OCI-LY3 (cell line): ENCODE data around the gene MLF1.

Experiments
- H2AFZ ChIP-seq: fragments of 200-600, 300-600 bp; shearing (Covaris generic); 2 replicates; pipeline ENCODE4 v1.6.0; 2014; ENCODE audit warnings: antibody characterized with exemption, low read depth, low read length
- H3K27ac ChIP-seq: fragments of 200-600, 300-600 bp; sonication (generic); 2 replicates; pipeline ENCODE4 v1.5.1; 2014; ENCODE audit warnings: mild to moderate bottlenecking, low read length, moderate library complexity, mixed read lengths
- H3K27me3 ChIP-seq: fragments of 200-600, 300-600 bp; sonication (generic); 2 replicates; pipeline ENCODE4 v1.6.1; 2014; ENCODE audit warnings: low read depth, low read length, mixed read lengths
- H3K36me3 ChIP-seq: fragments of 200-600, 300-600 bp; sonication (generic); replicated peaks from 2 replicates; pipeline ENCODE3; 2014; ENCODE audit warnings: low read depth, low read length, mixed read lengths
- H3K4me1 ChIP-seq: fragments of 300-600, 200-600 bp; sonication (generic); 2 replicates; pipeline ENCODE4 v1.6.1; 2014; ENCODE audit warnings: low read length, mixed read lengths
- H3K4me2 ChIP-seq: fragments of 200-600, 300-600 bp; sonication (generic); 2 replicates; pipeline ENCODE4 v1.6.1; 2014; ENCODE audit warnings: low read length, mixed read lengths
- H3K4me3 ChIP-seq: fragments of 300-600, 200-600 bp; sonication (generic); 2 replicates; pipeline ENCODE4 v1.5.1; 2014; ENCODE audit warnings: antibody characterized with exemption, mild to moderate bottlenecking, low read length, moderate library complexity
- H3K79me2 ChIP-seq: fragments of 300-600, 200-600 bp; shearing (Covaris generic); 2 replicates; pipeline ENCODE4 v1.6.1; 2014; ENCODE audit warnings: mild to moderate bottlenecking, low read length, mixed read lengths
- H3K9ac ChIP-seq: fragments of 300-600, 200-600 bp; shearing (Covaris generic); 2 replicates; pipeline ENCODE4 v1.6.0; 2014; ENCODE audit warnings: mild to moderate bottlenecking, low read length, moderate library complexity
- H3K9me3 ChIP-seq: fragments of 200-600, 300-600 bp; shearing (Covaris generic); 2 replicates; pipeline ENCODE4 v1.6.1; 2014; ENCODE audit warnings: low read length, mixed read lengths; ENCODE audit not compliant: insufficient read depth
- H4K20me1 ChIP-seq: fragments of 200-600, 300-600 bp; sonication (generic); 2 replicates; pipeline ENCODE4 v1.6.1; 2016; ENCODE audit warnings: low read length, mixed read lengths; ENCODE audit not compliant: insufficient read depth
- EZH2phosphoT487 ChIP-seq: fragments of 200-600 bp; shearing (Covaris generic); IDR thresholded peaks from 2 replicates; pipeline ENCODE4 v1.6.1; 2018; ENCODE audit warnings: antibody characterized with exemption, mixed run types, low read depth
- TF ChIP-seq, protein P1 (sequence below): fragments of 200-600, 300-600 bp; sonication (generic); IDR thresholded peaks from 2 replicates; pipeline ENCODE4 v1.5.1; 2014; ENCODE audit warnings: antibody characterized with exemption, low read length, low read depth

The MLF1 gene

DNA sequence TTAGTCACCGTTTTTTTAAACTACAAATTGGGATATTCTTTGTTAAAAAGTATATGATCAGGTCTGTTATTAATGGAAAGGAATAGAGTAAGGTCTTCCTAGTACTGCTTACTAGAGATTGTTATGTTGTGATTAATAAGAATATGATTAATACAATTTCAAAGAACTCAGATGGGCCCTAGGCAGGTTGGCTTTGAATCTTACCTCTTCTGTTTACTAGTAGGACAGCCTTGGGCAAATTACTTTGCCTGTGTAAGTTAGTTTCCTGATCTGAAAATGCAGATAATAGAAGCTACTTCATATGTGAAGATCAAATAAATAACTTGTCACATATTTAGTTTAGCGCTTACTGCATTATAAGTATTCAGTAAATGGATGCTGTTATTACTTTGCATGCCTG, 80.2 kb downstream of the MLF1 start:
- H3K79me2 ChIP-seq, result peaks cover 15% of the 10 kb centered on the region
- no peaks in the 10 kb centered on the region for H3K9me3 ChIP-seq
- H3K9ac ChIP-seq, result no peak overlapping the region
- no peak overlapping the region for H3K4me2 ChIP-seq
- no peaks in the 10 kb centered on the region for H3K4me1 ChIP-seq
- no peak overlapping the region for H3K27ac ChIP-seq
- no peak overlapping the region for H2AFZ ChIP-seq
- H3K27me3 ChIP-seq, result no peaks in the 10 kb centered on the region
- H3K36me3 ChIP-seq, result peaks cover 41% of the 10 kb centered on the region
- H3K4me3 ChIP-seq, result no peak overlapping the region
- H4K20me1 ChIP-seq, result no peaks in the 10 kb centered on the region
- TF ChIP-seq, protein P1, sequence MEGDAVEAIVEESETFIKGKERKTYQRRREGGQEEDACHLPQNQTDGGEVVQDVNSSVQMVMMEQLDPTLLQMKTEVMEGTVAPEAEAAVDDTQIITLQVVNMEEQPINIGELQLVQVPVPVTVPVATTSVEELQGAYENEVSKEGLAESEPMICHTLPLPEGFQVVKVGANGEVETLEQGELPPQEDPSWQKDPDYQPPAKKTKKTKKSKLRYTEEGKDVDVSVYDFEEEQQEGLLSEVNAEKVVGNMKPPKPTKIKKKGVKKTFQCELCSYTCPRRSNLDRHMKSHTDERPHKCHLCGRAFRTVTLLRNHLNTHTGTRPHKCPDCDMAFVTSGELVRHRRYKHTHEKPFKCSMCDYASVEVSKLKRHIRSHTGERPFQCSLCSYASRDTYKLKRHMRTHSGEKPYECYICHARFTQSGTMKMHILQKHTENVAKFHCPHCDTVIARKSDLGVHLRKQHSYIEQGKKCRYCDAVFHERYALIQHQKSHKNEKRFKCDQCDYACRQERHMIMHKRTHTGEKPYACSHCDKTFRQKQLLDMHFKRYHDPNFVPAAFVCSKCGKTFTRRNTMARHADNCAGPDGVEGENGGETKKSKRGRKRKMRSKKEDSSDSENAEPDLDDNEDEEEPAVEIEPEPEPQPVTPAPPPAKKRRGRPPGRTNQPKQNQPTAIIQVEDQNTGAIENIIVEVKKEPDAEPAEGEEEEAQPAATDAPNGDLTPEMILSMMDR, result no peak
- no peak for TF ChIP-seq EZH2phosphoT487

DNA sequence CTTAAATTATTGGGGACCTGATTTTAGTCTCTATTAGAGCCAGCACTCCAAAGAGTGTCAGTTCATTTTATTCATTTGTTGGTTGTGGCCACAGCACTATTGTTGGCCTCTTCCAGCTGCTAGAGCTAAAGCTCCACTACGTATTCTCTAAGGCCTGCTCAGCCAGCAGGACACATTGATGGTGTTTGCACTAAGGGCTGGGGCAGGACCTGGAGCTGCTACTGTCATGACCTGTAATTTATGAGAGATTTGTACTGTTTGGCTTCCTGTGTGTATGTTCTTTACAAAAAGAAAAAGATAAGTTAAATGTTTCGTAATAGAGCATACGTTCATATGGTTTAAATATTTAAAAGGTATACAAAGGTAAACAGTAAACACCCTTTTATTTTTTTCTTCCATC, 81.5 kb downstream of the MLF1 start:
- Histone ChIP-seq H3K4me2 (no peak overlapping the region), H3K9ac (no peak overlapping the region), H3K4me1 (no peaks in the 10 kb centered on the region), H3K4me3 (no peak overlapping the region), H3K36me3 (peaks cover 39% of the 10 kb centered on the region), H3K79me2 (peaks cover 4% of the 10 kb centered on the region; the same call in 1 of the 2 replicates), H2AFZ (no peak overlapping the region), H4K20me1 (no peaks in the 10 kb centered on the region), H3K27me3 (no peaks in the 10 kb centered on the region), H3K9me3 (no peaks in the 10 kb centered on the region), H3K27ac (no peak overlapping the region)
- TF ChIP-seq EZH2phosphoT487, result no peak
- TF ChIP-seq, protein P1, result no peak
